AG09309 (cell line): ENCODE data around the gene UQCC2.

Experiments used
- DNase-seq: peaks from one replicate; pipeline ENCODE4 v3.0.0-alpha.2; 2010; ENCODE audit warnings: low read depth
- H3K4me3 ChIP-seq: 2 replicates; pipeline ENCODE4 v1.5.1; 2011; ENCODE audit warnings: mild to moderate bottlenecking, low read depth, low read length, moderate library complexity; ENCODE audit not compliant: control insufficient read depth
- CTCF ChIP-seq: IDR thresholded peaks from 2 replicates; pipeline ENCODE4 v1.5.1; 2011; ENCODE audit warnings: mild to moderate bottlenecking, low read depth, low read length, inconsistent platforms; ENCODE audit not compliant: insufficient read depth, control insufficient read depth; ENCODE audit errors: missing control alignments

UQCC2 gene

DNA sequence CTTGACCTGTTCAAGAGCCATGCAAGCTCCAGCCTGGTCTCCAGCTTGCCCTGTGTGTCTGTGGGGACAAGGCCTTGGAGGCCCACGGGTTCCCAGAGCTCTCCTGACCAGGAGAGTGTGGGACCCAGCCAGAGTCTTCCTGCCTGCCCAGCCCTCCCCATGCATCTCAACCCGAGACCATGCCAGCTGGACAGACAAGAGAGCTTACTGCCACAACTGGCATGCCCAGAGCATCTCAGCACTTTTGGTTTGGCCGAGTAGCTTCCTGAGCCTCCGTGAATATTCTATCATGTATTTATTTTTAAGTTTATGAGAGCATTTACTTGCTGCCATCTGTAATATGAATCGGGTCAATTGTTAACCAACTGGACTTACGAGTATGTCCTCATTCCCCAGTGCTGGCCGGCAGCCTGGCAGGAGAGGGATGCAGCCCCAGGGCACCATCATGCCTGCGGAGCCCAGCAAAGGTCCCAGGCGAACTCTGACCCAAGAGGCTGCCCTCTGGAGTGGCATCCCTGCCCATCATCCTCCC is 20.3 kb upstream of the UQCC2 start:
- H3K4me3 ChIP-seq: no peak overlapping the region
- no peak for DNase-seq
- TF ChIP-seq CTCF: no peak

DNA sequence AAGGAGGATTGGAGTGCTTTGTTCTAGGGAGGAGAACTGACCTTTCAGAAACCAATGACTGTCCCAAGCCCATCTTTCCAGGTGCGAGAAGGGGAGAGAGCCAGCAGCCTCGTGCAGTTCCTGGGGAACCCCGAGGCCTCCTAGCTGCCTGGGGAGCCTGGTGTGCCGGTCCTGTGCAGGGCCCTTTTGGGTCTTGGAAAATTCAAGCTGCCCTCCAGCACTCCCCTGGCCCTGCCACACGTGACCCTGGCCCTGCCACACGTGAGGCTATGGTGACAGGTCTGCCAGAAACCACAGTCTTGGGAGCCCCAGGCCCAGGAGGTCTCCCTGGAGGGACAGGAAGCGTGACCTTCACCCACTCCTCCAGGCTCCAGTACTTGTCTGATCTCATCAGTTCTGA is 19.5 kb upstream of the UQCC2 start:
- DNase-seq: no peak
- TF ChIP-seq CTCF: no peak

DNA sequence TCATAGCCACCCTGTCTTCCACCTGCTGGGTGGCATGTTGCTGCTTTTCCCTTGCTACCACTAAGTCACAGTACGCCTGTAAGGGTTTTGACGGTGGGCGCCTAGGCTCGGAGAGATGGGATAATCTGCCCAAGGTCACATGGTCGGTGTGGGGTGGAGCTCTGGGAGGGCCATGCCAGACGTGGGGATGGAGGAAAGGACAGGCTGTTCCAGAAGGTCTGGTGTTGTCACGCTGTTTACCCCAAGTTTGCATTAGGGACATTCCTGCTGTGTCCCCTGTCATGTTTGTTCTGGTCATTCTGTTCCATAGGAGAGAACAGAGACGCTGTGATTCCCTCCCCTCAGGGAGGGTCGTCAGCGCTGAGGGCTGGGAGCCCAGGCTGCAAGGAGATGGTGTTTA is 19.1 kb upstream of the UQCC2 start:
- DNase-seq: no peak

More for the DNA sequence above, 19.5 kb upstream of the UQCC2 start:
- H3K4me3 ChIP-seq: no peak overlapping the region

DNA sequence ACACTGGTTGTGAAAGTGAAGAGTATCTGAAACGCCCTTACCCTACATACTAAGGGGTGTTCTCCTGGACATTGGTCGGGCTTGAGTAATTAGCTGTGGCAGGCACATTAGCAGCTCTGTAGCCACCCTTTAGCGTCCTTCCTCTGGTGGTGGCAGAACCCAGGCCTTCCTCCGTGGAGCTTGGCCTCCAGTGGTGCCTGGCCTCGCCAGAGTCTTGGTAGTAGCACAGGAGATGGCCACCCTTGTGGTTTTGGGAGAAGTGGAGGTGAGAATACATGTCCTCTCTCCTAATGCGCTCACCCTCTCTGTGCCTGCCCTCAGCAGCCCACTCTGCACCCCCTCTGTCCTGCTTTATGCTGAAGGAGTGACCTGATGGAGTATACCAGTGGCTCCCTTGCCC is 17.6 kb upstream of the UQCC2 start:
- H3K4me3 ChIP-seq: no peak overlapping the region
- TF ChIP-seq CTCF: no peak
- DNase-seq: no peak

More for the DNA sequence above, 19.1 kb upstream of the UQCC2 start:
- TF ChIP-seq CTCF: no peak
- no peak overlapping the region for H3K4me3 ChIP-seq

DNA sequence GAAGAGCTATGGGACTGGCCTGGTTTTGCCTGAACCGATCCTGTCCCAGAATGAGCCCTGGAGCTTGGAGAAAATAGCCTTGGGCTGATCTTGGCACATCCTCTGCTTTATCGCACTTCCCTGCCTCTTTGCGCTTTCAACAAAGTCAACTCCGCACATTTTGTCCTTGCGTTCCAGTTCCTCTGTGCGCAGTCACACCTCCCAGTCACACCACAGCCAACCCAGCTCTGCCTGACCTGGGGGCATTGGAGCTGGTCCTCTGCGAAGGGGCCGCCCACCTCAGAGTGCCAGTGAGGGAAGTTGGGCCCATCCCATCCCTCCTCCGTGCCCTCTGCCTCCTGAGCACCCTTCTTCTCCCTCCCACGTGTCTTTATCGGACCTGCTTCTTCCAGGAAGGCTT is 16.9 kb upstream of the UQCC2 start:
- no peak overlapping the region for H3K4me3 ChIP-seq
- no peak for DNase-seq
- no peak for TF ChIP-seq CTCF

DNA sequence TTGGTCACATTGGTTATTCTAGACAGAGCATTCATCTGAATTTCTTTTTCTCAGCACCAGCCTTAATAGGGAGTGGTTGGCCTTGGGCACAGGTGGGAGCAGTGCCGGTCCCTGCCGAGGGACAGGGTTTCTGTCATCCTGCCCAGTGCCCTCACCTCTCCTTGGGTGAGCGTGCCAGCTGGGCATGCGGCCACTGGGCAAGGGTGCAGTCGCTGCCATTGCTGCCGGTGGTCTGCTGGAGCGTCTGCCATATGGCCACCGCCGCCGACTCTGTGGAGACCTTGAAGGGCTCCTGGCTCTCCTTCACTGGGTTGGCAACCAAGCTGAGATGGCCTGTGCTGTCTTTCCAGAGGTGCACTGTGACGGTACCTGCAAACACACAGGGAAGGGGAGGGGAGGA is 16.4 kb upstream of the UQCC2 start:
- TF ChIP-seq CTCF: no peak
- H3K4me3 ChIP-seq: no peak overlapping the region
- no peak for DNase-seq

GRCh38 chr6:33727126-33727525 is 15.6 kb upstream of the UQCC2 start:
- no peak for DNase-seq
- no peak for TF ChIP-seq CTCF
- H3K4me3 ChIP-seq: no peak overlapping the region
